B cell (primary cell): ENCODE measurements around the gene GLRX. TPM values are rescaled to one million over a fixed set of nuclear protein-coding genes. Genes with fewer than 3 reads are reported as not detected.

Experiments
- ATAC-seq: fragments of 200-7000 bp; cut with Tn5 transposase; one replicate; pipeline ENCODE4 v1.10.0; 2021; ENCODE audit warnings: low read depth, mild to moderate bottlenecking, moderate number of reproducible peaks, moderate library complexity
- CTCF ChIA-PET: fragments of 350-600 bp; sonication (Branson Sonifier 250); formaldehyde crosslinking; loops from one replicate; lab custom pipeline; 2021; ENCODE audit warnings: antibody characterized with exemption, inconsistent platforms; lab: Charles Lee
- POLR2A ChIA-PET: fragments of 350-600 bp; sonication (Branson Sonifier 250); formaldehyde crosslinking; loops from one replicate; lab custom pipeline; 2021; ENCODE audit warnings: antibody characterized with exemption; lab: Charles Lee
- DNase-seq: peaks from one replicate; pipeline ENCODE4 v3.0.0; 2013
- H2AFZ ChIP-seq: 2 replicates; pipeline ENCODE4 v1.6.1; 2012; ENCODE audit warnings: mild to moderate bottlenecking, low read depth, low read length; ENCODE audit not compliant: insufficient read depth, poor library complexity, severe bottlenecking
- H3K27ac ChIP-seq, 2 donors: 1 replicate in 1 of 2; 2 replicates in 1 of 2; pipeline ENCODE4 v1.5.1; 2012 to 2013; ENCODE audit warnings: low read length in 2 of 2, mild to moderate bottlenecking in 2 of 2, moderate library complexity in 1 of 2
- H3K27me3 ChIP-seq, 4 experiments: fragments of 200-600 bp in 1 of 4; sonication (generic) in 1 of 4; replicated peaks in 1 of 4; 1 replicate in 2 of 4; 2 replicates in 2 of 4; pipeline versions ENCODE4 v1.6.1 to v1.7.0; 2013 to 2016; ENCODE audit warnings: low read length in 3 of 4, mild to moderate bottlenecking in 2 of 4, mixed read lengths in 1 of 4, moderate library complexity in 1 of 4; ENCODE audit not compliant: insufficient read depth in 4 of 4, control insufficient read depth in 3 of 4; ENCODE audit errors: control extremely low read depth in 1 of 4
- H3K36me3 ChIP-seq, 2 experiments: replicated peaks in 1 of 2; 1 replicate in 1 of 2; 2 replicates in 1 of 2; pipeline versions ENCODE4 v1.6.1 to v1.7.1; 2013; ENCODE audit warnings: low read length in 1 of 2; ENCODE audit not compliant: insufficient read depth in 2 of 2, control insufficient read depth in 1 of 2; ENCODE audit errors: control extremely low read depth in 1 of 2, extremely low read depth in 1 of 2
- H3K4me1 ChIP-seq, 2 donors: fragments of 200-600 bp in 1 of 2; sonication (generic) in 1 of 2; 1 replicate in 1 of 2; 2 replicates in 1 of 2; pipeline versions ENCODE4 v1.5.1 to v1.6.1; 2013 to 2017; ENCODE audit warnings: low read length in 2 of 2; ENCODE audit not compliant: control insufficient read depth in 2 of 2, insufficient read depth in 2 of 2
- H3K4me2 ChIP-seq: replicated peaks from 2 replicates; pipeline ENCODE3; 2012; ENCODE audit warnings: mild to moderate bottlenecking, low read depth, low read length; ENCODE audit not compliant: poor library complexity, severe bottlenecking
- H3K4me3 ChIP-seq, 5 experiments: fragments of 200-600 bp in 1 of 5; sonication (generic) in 1 of 5; 1 replicate in 3 of 5; 2 replicates in 2 of 5; pipeline versions ENCODE4 v1.5.1 to v1.7.0; 2011 to 2016; ENCODE audit warnings: low read length in 4 of 5, mild to moderate bottlenecking in 4 of 5, low read depth in 2 of 5, control low read depth in 1 of 5, moderate library complexity in 1 of 5; ENCODE audit not compliant: insufficient read depth in 1 of 5; ENCODE audit errors: control extremely low read depth in 1 of 5, extremely low read depth in 1 of 5
- H3K79me2 ChIP-seq: fragments of 200-600 bp; sonication (generic); one replicate; pipeline ENCODE4 v1.6.0; 2016; ENCODE audit warnings: low read length; ENCODE audit not compliant: control insufficient read depth, insufficient read depth
- H3K9ac ChIP-seq: fragments of 200-600 bp; sonication (generic); 2 replicates; pipeline ENCODE4 v1.6.1; 2017; ENCODE audit warnings: mild to moderate bottlenecking, low read length, moderate library complexity
- H3K9me3 ChIP-seq, 3 donors: one replicate each; pipeline versions ENCODE4 v1.6.1 to v1.7.1; 2013; ENCODE audit warnings: low read length in 2 of 3; ENCODE audit not compliant: control insufficient read depth in 2 of 3, insufficient read depth in 1 of 3; ENCODE audit errors: control extremely low read depth in 1 of 3
- H4K20me1 ChIP-seq: 2 replicates; pipeline ENCODE4 v1.6.0; 2012; ENCODE audit warnings: mild to moderate bottlenecking, low read length; ENCODE audit not compliant: insufficient read depth, control insufficient read depth, poor library complexity, severe bottlenecking
- H3K27ac Mint-ChIP-seq: one replicate; pipeline ENCODE4 v1.8.0; 2021; ENCODE audit warnings: mixed read lengths
- H3K27me3 Mint-ChIP-seq: one replicate; pipeline ENCODE4 v1.8.0; 2021; ENCODE audit warnings: mixed read lengths
- H3K4me1 Mint-ChIP-seq: one replicate; pipeline ENCODE4 v1.8.0; 2021; ENCODE audit warnings: mixed read lengths
- H3K4me3 Mint-ChIP-seq: one replicate; pipeline ENCODE4 v1.8.0; 2021; ENCODE audit warnings: mixed read lengths
- H3K9me3 Mint-ChIP-seq: one replicate; pipeline ENCODE4 v1.8.0; 2022; ENCODE audit warnings: mixed read lengths; ENCODE audit not compliant: insufficient read depth
- EZH2 ChIP-seq: IDR thresholded peaks from 2 replicates; pipeline ENCODE4 v1.6.1; 2012; ENCODE audit warnings: borderline replicate concordance, low read depth, mild to moderate bottlenecking, moderate library complexity, low read length; ENCODE audit not compliant: insufficient read depth, poor library complexity, severe bottlenecking
- WGBS: methylation state at CpG from one replicate; pipeline ENCODE4 v1.1.5; 2013; ENCODE audit warnings: missing lambda C conversion rate; ENCODE audit not compliant: insufficient coverage; 5-methylcytosine and 5-hydroxymethylcytosine counted together
- intact Hi-C: fragments of 100-400 bp; cut with micrococcal nuclease; formaldehyde crosslinking; loops from one replicate; pipeline ENCODE4 v1.10.0; 2022
- polyA plus RNA-seq: library from polyadenylated mRNA; depleted of rRNA; stranded (reverse); fragments of >200 nt; gene quantifications from 2 replicates; pipeline ENCODE4 v1.2.3, GENCODE V29; 2012
- total RNA-seq, 2 donors: library from RNA; stranded (reverse); fragments of 120-200 nt in 1 of 2; gene quantifications; 1 replicate in 1 of 2; 2 replicates in 1 of 2; pipeline versions ENCODE4 v1.2.3 to v1.2.4, GENCODE V29; 2013 to 2022
- TF ChIP-seq, protein P1 (sequence below): fragments of 200-600 bp; IDR thresholded peaks from one replicate; pipeline ENCODE4 v1.8.0; 2022; ENCODE audit warnings: antibody characterized with exemption, mild to moderate bottlenecking

GLRX gene
- total and polyA plus RNA-seq, 2 donors (not counting 1 experiment from before 2014, with no cell fraction given), result 44.6 to 54.8 TPM

DNA sequence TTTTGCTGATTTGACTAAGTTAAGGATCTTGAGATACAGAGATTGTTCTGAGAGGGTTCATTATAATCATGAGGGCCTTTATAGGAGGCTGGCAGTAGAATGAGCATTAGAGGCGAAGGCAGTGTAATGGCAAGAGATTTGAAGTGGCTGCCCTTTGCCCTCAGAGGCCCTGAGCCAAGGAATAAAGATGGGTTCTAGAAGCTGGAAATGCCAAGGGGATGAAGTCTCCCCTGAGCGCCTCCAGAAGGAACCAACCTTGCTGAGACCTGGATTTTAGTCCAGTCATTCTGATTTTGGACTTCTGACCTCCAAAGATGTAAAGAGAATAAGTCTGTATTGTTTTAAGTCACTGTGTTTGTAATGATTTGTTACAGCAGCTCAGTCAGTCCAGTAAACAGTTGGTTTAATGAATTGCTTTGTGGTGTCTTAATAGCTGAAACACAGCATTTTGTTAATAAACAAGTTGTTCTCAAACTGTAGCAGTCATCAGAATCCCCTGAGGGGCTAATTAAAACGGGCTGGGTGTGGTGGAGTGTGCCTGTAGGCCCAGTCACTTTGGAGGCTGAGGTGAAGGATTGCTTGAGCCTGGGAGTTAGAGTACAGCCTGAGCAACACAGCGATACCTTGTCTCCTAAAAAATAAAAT, 23.2 kb downstream of the GLRX start:
- Histone ChIP-seq H3K4me2 (no peak overlapping the region), H3K9me3 (no peaks in the 10 kb centered on the region), H3K9ac (no peak overlapping the region), H2AFZ (no peak overlapping the region), H3K79me2 (peaks cover 3% of the 10 kb centered on the region), H3K27me3 (no peaks in the 10 kb centered on the region), H4K20me1 (no peaks in the 10 kb centered on the region), H3K27ac (no peak overlapping the region), H3K4me3 (no peak overlapping the region), H3K36me3 (no peaks in the 10 kb centered on the region), H3K4me1 (no peaks in the 10 kb centered on the region)
- no peaks in the 10 kb centered on the region for H3K4me1 Mint-ChIP-seq
- intact Hi-C loops, result no loop called here
- H3K27me3 Mint-ChIP-seq, result no peaks in the 10 kb centered on the region
- no peaks in the 10 kb centered on the region for H3K9me3 Mint-ChIP-seq
- no peak for TF ChIP-seq EZH2
- TF ChIP-seq, protein P1, sequence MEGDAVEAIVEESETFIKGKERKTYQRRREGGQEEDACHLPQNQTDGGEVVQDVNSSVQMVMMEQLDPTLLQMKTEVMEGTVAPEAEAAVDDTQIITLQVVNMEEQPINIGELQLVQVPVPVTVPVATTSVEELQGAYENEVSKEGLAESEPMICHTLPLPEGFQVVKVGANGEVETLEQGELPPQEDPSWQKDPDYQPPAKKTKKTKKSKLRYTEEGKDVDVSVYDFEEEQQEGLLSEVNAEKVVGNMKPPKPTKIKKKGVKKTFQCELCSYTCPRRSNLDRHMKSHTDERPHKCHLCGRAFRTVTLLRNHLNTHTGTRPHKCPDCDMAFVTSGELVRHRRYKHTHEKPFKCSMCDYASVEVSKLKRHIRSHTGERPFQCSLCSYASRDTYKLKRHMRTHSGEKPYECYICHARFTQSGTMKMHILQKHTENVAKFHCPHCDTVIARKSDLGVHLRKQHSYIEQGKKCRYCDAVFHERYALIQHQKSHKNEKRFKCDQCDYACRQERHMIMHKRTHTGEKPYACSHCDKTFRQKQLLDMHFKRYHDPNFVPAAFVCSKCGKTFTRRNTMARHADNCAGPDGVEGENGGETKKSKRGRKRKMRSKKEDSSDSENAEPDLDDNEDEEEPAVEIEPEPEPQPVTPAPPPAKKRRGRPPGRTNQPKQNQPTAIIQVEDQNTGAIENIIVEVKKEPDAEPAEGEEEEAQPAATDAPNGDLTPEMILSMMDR, result no peak
- POLR2A ChIA-PET, result no interaction called here
- H3K27ac Mint-ChIP-seq, result no peak overlapping the region
- ATAC-seq (no peak), DNase-seq (no peak)
- no peak overlapping the region for H3K4me3 Mint-ChIP-seq
- CTCF ChIA-PET, result interaction anchor here (1.4 kb wide), 1 partner anchor 18 kb away, joined by 5 read pairs; no protein-coding TSS in a partner anchor
- WGBS, result 86% methylated on average over 3 of the region's 4 CpGs

DNA sequence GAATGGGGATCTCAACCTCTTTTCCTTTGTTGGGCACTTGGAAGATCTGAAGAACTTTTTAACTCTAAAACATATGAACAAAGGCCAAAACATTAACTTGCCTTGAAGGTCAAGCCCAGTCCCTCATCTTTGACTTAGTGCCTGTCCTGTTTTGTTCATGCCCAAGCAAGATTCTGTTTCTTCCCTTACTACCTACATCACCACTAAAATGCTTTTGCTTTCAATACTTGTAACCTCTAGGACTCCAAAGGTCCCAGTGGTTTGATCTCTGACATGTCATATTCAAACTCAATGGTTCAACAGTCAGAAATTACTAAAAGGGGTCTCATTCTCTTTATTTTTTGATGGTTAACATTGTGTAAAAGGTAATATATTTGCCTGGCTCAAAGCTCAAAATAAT, 24.0 kb downstream of the GLRX start:
- H3K27me3 Mint-ChIP-seq, result no peaks in the 10 kb centered on the region
- Histone ChIP-seq H3K9ac (no peak overlapping the region), H3K36me3 (no peaks in the 10 kb centered on the region), H3K9me3 (no peaks in the 10 kb centered on the region), H3K27me3 (no peaks in the 10 kb centered on the region), H4K20me1 (no peaks in the 10 kb centered on the region), H3K4me2 (no peak overlapping the region), H3K4me1 (no peaks in the 10 kb centered on the region), H2AFZ (no peak overlapping the region), H3K27ac (no peak overlapping the region), H3K4me3 (no peak overlapping the region), H3K79me2 (peaks cover 3% of the 10 kb centered on the region)
- ATAC-seq, result no peak
- no peaks in the 10 kb centered on the region for H3K4me1 Mint-ChIP-seq
- intact Hi-C loops, result no loop called here
- no peak overlapping the region for H3K27ac Mint-ChIP-seq
- TF ChIP-seq, protein P1, result no peak
- TF ChIP-seq EZH2, result no peak
- no peaks in the 10 kb centered on the region for H3K9me3 Mint-ChIP-seq
- ChIA-PET CTCF (interaction anchor here (1.4 kb wide), 1 partner anchor 17 kb away, joined by 5 read pairs; no protein-coding TSS in a partner anchor), POLR2A (no interaction called here)
- DNase-seq, result no peak
- H3K4me3 Mint-ChIP-seq, result no peak overlapping the region
